Measurements from ENCODE around the gene RAB10.
"Not testable (repeated sequence)": the region's sequence is repeated elsewhere in the genome, so short reads cannot be mapped to it uniquely, and the experiment has no call there.

The RAB10 gene

DNA sequence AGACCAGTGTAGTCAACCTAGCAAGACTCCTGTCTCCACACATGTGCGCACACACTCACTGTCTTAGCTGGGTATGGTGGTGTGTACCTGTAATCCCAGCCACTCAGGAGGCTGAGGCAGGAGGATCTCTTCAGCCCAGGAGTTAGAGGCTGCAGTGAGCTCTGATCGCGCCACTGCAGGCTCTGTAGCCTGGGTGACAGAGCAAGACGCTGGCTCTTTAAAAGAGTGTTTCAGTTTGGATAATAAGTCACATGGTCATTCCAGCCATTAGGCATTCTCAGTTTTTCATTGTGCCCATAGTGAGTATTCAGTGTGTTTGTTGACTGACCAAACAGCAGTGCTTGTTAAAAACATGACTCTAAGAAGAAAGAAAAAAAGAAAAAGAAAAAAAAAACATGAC lies 31.0 kb downstream of the RAB10 start:
- peak; percentile 45 for DNase-seq

DNA sequence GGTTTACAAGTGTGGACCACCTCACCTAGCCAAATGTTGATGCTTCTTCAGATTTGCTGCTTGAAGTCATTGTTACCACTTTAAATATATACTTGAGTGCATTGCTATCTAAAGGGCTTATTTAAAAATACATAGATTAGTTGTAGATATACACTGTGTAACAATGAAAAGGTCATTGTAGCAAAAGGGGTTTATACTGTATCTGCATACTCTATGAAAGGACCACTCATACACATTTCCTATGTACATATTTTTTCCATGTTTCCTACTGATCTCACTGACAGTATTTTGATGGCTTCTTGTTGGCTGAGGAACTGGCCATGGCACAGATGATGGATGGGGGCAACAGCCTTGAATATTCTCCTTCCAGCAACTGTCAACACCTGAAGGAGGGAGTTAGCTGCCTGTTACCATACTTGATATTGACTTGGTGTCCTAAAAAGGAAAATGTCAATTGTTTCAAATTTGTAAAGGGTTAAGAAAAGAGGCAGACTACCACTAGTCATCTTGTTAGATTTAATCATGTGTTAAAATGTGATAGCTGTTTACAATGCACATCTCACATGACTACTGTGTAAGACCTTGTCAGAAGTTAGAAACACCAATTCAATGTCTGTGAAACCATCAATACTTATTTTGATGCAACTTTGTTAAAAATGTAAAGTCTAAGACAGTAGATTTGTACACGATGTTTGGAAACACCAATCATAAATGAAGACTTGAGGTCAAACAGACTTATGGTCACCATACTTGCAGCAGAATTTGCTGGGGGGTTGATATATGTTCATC lies 33.5 kb downstream of the RAB10 start:
- DNase-seq, result no peak

DNA sequence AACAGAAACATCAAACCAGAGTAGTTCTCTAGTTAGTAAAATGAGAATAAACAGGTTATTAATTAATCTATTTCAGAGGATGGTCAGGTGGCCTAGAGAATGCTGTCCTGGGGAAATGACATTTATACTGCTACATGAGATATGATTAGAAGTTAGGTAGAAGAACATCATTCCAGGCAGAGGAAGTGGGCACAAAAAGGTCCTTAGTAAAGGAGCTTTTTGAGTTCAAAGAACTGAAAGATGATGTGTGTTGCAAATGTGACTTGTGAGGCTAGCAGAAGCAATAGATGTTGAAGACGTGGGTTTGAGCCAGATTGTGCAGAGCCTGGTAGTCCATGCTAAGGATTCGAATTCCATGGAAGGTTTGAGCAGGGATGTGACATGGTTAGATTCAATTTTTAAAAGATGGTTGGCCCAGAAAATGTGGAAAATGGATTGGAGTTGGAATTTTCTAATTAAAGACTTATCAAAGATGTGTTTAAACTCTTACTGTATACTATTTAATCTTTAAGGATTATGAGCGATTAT lies 34.2 kb downstream of the RAB10 start:
- DNase-seq, result no peak

DNA sequence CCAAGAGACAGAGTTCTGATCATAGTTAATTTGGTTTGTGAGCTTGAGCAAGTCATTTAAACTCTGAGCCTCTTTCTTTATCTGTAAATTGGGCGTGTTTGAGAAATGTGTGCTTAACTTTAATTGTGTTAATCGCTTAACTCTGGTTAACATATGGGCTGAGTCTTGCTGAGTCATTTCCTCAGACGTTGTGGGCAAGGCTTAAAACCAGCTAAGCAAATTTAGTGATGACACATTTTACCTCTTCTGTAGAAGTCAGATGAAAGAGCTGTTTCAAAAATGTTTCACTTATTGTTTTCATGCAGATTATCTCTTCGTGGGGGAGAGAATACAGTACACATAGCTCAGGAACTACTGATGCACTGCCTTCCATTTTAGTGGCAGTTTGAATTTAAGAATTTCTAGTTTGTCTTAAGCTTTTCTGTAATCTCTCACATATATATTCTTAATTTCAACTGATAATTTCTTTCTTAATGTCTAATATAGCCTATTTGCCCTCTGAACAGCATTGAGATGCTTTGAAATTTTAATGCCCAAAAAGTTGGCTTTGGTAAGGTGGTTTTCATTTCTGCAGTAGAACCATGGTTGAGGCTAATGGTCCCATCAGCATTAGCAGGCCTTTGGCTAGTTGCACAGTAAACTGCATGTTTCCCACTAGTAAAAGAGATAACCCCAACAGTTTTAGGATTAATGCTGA lies 34.9 kb downstream of the RAB10 start:
- no peak for DNase-seq

DNA sequence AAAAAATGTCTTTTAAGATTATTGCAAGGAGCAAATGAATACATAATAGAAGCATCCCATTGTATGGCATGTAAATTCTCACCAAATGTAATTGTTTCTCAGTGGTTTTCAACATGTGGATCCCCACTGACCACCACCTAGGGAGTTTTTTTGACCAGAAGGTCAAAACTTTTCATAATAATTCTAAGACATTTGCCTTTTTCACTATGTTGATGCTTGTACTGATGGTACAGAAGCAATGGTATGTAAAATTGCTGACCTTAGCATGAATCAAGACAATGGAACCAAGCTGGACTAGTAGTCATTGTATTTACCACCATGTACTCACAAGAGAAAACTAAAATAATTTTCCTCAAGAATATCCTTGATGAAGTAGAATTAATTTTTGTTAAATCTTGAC lies 36.8 kb downstream of the RAB10 start:
- no peak for DNase-seq

DNA sequence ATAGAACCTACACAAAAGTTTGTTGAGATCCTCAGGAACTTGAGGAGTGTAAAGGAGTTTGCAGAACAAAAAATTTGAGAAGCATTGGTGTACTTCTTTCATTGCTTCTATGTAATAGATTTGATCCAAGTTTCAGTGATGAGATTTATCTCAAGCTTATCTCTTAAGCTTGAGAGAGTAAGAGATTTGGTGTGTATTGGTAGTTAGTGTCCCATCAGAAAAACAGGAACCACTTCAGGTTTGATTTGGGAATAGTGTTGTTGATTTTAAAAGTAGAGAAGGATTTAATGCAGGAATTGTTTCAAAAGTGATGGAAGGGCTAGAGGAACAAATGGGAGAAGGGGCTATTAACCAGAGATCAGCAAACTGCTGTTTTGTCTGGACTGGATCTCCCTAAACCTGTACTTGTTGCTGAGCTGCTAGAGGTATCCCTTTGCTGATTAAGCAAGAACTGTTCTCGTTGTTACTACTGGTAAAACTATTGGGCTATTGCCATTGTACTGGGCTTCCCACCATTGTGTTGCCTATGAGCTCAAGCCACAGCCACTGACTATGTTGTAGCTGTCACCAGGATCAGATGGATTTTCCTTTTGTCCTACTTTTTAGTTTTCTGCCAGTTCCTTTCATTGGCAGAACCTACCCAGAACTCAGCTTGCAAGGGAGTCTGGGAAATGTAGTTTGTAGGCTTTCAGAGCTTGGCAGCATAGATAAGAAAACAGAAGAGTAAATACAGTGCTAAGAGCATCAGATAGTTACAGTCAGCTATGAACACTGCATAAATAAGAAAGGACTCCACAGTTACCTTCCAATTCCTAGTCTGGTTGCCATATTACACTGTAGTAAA lies 39.3 kb downstream of the RAB10 start:
- DNase-seq, result no peak

DNA sequence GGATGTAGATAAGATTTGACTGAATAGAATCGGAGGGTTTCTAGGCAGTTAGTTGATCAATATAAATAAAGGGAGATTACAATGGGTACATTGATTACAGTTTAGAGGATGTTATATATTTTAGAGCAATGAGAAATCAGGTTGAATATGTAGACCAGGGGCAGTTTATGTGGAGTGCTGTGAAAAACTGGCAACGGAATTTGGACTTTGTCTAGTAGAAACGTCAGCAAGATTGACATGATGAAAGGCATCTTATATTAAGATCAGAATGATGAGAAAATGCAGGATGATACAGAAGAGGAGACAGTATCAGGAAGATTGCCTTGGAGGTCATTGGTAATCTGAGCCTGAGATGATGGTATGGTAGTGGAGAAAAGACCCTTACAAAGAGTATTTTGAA lies 39.9 kb downstream of the RAB10 start:
- no peak for DNase-seq

DNA sequence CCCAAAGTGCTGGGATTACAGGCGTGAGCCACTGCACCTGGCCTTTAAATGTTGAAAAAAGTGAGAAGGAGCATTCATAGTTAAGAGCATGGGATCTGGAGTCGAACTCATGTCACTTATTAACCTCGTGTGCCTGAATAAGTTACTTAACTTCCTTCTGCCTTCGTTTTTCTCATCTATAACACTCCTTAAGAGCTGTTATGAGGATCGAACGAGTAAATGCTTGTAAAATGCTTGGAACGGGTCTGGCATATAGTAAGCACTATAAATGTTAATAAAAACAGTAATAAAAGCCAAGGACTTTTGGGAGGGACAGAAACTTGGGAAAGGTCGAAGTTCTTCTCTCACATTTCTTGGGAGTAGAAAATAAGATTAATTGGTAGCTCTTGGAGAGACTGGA lies 40.8 kb downstream of the RAB10 start:
- no peak for DNase-seq

DNA sequence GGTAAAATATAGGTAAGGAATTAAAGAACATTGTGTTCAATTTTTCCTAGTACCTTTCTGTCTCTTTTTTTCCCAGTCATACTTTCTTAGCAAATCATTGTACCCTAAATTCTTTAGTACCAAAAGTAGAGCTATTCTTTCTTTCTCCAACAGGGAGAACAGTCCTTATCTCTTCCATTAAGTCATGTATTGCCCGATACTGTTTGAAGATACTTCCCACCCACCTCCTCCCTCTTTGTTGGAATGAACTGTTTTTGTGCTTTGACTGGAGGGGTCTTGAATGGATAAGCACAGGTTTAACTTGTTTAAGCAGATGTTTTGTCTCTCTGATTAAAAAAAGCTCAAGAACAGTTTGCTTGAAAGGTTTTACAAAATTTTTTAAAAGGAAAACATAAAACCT lies 41.3 kb downstream of the RAB10 start:
- no peak for DNase-seq

DNA sequence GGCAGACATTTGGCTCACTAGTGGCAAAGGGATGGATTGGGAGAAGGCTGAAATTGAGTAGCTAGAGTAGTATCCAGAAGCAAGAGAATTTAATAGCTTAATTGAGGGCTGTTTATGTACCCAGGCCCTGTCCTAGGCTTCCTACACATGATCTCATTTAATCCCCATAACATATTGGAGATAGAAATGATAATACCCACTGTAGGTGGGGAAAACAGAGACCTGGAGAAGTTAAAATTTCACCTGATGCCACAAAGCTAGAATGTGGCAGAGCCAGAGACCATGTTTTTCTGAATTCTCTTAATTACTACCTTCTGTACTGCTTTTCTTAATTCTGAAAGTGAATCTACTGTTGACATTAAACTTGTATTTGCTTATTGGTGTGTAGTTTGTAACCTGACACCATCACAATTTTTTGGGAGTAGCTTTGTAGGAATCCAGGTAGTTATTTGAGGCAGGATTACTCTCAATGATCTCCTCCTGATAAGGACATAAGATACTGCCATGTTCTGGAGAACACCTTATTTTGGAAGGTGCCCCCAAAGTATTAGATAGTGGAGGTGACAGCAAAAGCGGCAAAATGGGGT lies 42.2 kb downstream of the RAB10 start:
- no peak for DNase-seq

DNA sequence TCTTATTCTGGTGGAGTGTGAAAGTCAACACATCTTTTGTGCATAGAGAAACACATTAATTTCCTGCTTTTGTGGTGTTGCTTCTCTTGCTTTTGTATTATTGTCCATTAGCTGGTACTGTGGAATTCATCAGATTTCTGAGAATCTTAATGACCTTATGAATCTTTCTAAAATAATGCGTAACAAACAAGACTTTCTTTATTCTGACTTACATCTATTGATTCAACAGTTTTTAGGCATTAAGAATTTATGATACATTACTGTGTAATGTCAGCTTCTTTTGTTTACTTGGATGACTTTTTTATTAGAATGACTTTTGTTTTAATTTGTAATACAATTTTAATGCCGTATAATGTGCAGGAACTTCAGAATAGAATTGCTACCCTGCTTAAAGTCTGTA lies 43.4 kb downstream of the RAB10 start:
- DNase-seq, result no peak

DNA sequence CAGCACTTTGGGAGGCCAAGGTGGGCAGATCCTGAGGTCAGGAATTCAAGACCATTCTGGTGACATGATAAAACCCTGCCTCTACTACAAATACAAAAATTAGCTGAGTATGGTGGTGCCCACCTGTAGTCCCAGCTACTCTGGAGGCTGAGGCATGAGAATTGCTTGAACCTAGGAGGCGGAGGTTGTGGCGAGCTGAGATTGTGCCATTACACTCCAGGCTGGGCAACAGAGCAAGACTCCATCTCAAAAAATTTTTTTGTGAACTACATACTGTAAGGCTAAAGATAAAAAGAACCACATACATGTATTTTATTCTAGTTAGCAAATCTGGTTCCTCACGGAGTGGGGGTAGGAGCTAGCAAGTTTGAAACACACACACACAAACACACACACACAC lies 45.1 kb downstream of the RAB10 start:
- DNase-seq, result no peak

DNA sequence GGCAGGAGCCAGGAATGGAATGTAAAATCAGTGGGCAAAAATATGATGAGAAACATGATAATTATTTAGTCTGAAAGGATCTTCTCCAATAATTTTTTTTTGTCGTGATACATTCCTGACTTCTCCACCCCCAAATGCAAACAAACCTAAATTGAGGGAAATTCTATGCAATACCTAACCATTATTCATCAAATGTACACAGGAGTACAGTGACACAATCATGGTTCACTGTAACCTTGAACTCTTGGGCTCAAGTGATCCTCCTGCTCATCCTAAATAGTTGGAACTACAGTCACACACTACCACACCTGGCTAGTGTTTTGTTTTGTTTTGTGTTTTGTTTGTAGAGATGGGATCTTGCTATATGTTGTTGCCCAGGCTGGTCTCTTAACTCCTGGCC lies 46.5 kb downstream of the RAB10 start:
- DNase-seq, result no peak

DNA sequence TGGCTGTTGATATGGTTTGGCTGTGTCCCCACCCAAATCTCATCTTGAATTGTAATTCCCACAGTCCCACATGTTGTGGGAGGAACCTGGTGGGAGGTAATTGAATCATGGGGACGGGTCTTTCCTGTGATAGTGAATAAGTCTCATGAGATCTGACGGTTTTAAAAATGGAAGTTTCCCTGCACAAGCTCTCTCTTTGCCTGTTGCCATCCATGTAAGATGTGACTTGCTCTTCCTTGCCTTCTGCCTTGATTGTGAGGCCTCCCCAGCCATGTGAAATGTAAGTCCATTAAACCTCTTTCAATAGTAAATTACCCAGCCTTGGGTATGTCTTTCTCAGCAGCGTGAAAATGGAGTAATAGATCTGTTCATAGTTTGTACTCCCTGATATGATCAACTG lies 47.0 kb downstream of the RAB10 start:
- not testable (repeated sequence) for DNase-seq

DNA sequence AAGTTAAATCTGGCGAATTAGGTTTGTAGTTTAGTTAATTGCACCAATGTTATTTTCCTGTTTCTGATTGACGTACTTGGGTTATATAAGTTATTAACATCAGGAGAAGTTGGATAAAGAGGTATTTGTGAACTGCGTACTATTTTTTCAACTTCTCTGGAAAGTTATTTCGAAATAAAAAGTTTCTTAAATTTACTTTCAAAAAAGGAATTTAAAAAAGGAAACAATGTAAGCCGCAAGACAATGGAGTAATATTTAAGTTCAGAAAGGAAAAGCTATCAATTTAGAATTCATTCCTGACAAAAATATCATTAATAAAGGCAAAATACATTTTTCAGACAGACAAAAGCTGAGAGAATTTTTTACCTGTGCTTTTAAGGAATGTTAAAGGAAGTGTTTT lies 47.7 kb downstream of the RAB10 start:
- no peak for DNase-seq

DNA sequence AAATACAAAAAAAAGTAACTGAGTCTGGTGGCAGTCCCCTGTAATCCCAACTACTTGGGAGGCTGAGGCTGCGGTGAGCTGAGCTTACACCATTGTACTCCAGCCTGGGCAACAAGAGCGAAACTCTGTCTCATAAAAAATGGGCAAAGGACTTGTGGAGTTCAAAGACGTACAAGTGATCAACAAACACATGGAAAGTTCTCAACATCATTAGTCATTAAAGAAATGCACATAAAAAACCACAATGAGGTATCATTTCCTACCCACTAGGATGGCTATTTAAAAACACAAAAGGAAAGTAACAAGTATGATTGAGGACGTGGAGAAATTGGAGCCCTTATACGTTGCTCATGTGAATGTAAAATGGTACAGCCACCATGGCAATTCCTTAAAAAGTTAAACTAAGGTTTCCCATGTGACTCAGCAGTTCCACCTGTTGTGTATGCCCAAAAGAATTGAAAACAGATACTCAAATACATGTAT lies 52.3 kb downstream of the RAB10 start:
- DNase-seq, result no peak

DNA sequence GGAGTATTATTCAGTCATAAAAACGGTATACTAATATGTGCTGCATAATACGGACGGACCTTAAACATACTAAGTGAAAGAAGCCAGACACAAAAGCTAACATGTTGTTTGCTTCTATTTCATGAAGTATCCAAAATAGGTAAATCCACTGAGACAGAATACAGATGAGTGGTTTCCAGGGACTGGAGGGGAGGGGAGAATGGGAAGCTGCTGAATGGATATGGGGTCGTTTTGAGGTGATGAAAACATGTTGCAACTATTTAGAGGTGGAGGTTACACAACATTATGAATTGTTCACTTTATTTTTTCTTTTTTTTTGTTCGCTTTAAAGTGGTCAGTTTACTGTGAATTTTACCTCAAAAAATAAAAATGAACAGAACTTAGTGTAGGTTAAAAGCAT lies 52.9 kb downstream of the RAB10 start:
- DNase-seq, result no peak

DNA sequence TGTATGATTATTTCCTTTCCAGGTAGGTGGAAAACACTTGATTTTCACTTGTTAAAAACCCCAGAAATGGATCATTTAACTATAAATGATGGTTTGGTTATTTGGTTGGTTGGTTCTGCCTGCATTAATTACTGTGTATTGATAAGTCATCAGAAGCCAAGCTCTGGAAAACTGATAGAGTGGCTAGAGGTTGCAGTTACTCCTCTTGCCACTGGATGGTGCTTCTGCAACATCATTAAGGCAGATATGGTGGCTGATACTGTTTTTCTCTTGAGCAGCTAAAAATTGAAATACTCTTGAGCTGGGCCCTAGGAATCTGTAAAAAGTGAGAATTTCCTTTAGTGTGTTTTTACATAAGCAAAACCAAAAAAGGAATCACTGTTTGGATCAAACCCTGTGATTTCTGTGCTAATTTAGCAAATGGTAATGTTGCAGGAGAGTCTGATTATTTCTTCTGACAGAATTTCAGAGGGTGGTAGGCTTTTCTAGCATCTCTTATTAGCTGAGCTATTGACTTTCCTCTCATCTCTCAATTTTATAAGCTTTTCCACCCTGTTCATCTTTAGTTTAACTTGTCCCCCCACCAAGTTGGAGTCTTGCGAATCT lies 54.3 kb downstream of the RAB10 start:
- no peak for DNase-seq

DNA sequence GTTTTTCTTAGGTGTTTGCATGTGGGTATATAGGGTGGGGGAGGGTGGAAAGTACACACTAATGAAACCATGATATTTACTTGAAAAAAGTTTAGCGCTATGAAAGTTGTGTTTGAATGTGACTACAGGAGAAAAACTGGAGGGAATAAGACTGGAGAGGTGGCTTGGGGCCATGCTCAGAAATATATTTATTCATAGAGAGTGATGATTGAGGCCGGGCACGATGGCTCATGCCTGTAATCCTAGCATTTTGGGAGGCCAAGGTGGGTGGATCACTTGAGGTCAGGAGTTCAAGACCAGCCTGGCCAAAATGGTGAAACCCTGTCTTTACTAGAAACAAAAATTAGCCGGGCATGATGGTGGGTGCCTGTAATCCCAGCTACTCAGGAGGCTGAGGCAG lies 55.0 kb downstream of the RAB10 start:
- DNase-seq, result not testable (repeated sequence)

DNA sequence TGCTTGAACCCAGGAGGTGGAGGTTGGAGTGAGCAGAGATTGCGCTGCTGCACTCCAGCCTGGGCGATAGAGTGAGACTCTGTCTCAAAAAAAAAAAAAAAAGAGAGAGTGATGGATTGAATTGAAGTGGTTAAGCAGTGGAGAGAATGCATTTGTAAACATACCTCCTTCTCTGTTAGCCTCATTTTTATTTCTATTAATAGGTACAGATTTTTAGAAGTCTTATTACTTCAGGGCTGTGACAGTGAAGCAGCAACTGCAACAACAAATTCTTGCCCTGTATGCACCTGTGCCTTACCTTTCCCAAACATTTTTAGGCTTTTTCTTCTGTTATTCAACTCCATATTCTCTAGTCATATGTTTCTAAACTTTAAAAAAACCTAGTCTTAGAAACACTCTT lies 55.5 kb downstream of the RAB10 start:
- no peak for DNase-seq

DNA sequence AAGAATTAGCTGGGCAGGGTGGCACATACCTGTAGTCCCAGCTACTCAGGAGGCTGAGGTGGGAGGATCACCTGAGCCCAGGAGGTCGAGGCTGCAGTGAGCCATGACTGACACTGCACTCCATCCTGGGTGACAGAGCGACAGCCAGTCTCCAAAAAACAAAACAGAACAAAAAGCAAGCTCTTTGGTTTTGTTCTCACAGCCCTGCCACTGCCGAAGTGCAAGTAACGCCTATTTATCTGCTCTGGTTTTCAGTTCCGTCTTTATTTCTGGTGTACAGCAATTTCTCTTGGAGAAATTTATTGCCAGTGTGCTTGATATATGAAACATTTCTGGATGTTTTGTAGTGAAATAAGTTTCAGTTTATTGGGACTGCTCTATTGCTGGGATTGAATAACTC lies 61.9 kb downstream of the RAB10 start:
- no peak for DNase-seq

DNA sequence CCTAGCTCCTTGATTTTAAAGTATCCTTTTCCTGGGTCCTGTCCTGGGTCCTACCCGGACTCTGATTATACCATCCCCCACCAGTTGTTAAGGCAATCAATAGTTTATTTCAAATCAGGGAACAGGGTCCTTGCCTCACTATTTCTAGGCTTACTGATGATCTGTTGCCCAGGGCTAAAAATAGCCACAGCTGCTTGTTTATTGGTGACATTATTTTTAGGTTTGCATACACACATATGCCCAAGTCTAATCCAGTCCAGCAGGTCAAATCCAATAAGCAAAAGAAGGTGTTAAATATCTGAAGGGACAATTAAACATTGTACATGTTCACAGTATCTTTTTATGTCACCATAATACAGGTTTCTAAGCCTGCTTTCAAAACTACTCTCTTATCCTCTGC lies 66.0 kb downstream of the RAB10 start:
- DNase-seq, result no peak

DNA sequence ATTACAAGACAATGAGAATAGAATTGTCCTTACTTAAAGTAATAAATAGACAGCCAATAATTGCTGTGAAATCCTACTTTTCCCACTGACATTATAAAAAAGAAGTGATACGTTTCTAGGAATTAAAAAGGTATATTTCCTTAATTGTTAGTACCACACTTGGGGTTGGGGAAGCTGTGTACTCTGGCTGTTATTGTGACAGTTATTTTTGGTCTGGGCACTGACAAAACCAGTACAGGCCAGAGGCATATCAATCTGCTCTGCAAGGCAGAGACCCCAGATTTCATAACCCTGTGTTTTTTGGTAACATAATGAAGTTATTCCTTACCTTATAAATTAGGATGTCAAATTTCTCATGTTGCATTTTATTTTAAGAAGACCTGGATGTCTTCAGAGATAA lies 66.5 kb downstream of the RAB10 start:
- no peak for DNase-seq
